WTC11 (cell line): ENCODE measurements around the gene PRRX1.

Experiments
- ATF3 ChIP-seq: sonication (generic); formaldehyde crosslinking; conservative IDR thresholded peaks from 2 replicates; pipeline ENCODE4 v1.8.1; 2022; ENCODE audit warnings: mild to moderate bottlenecking, missing genetic modification reagents
- CBFB ChIP-seq: sonication (generic); formaldehyde crosslinking; IDR thresholded peaks from 2 replicates; pipeline ENCODE4 v1.8.1; 2022; ENCODE audit warnings: mild to moderate bottlenecking, low read depth, missing genetic modification reagents
- CTCF ChIP-seq: fragments of 200-600 bp; IDR thresholded peaks from 2 replicates; pipeline ENCODE4 v1.8.0; 2022; ENCODE audit warnings: antibody characterized with exemption
- EMX1 ChIP-seq: fragments of 250-450 bp; sonication (Bioruptor Pico); IDR thresholded peaks from 2 replicates; pipeline ENCODE4 v1.8.0; 2021; ENCODE audit warnings: mild to moderate bottlenecking
- FOXK1 ChIP-seq: sonication (generic); formaldehyde crosslinking; IDR thresholded peaks from 2 replicates; pipeline ENCODE4 v1.8.0; 2022; ENCODE audit warnings: mild to moderate bottlenecking, moderate library complexity, missing genetic modification reagents
- FOXP1 ChIP-seq: sonication (generic); formaldehyde crosslinking; IDR thresholded peaks from 2 replicates; pipeline ENCODE4 v1.8.0; 2022; ENCODE audit warnings: missing genetic modification reagents, mild to moderate bottlenecking, moderate library complexity, borderline replicate concordance
- HMGA2 ChIP-seq: fragments of 250-450 bp; sonication (Bioruptor Pico); IDR thresholded peaks from 2 replicates; pipeline ENCODE4 v1.4.0; 2021; ENCODE audit warnings: mild to moderate bottlenecking, moderate library complexity
- HMGXB4 ChIP-seq: sonication (generic); formaldehyde crosslinking; IDR thresholded peaks from 2 replicates; pipeline ENCODE4 v1.8.1; 2023; ENCODE audit warnings: mild to moderate bottlenecking, moderate library complexity, missing genetic modification reagents
- SP1 ChIP-seq: sonication (generic); formaldehyde crosslinking; conservative IDR thresholded peaks from 2 replicates; pipeline ENCODE4 v1.8.1; 2022; ENCODE audit warnings: missing genetic modification reagents
- TP53 ChIP-seq: sonication (generic); formaldehyde crosslinking; IDR thresholded peaks from 2 replicates; pipeline ENCODE4 v1.8.1; 2023; ENCODE audit warnings: mild to moderate bottlenecking, missing genetic modification reagents
- USF2 ChIP-seq: sonication (generic); formaldehyde crosslinking; IDR thresholded peaks from 2 replicates; pipeline ENCODE4 v1.8.1; 2023; ENCODE audit warnings: mild to moderate bottlenecking, missing genetic modification reagents, moderate library complexity
- ZNF512 ChIP-seq: sonication (generic); formaldehyde crosslinking; IDR thresholded peaks from 2 replicates; pipeline ENCODE4 v1.8.1; 2022; ENCODE audit warnings: missing genetic modification reagents, borderline replicate concordance

GRCh38 chr1:170662561-170663403 lies 1.1 kb upstream of the PRRX1 start:
- TF ChIP-seq HMGA2 (CRISPR knock-in tag) (no peak), FOXK1 (no peak), CTCF (no peak), ATF3 (CRISPR knock-in tag) (no peak), USF2 (CRISPR knock-in tag) (no peak), ZNF512 (CRISPR knock-in tag) (no peak), TP53 (CRISPR knock-in tag) (no peak), FOXP1 (no peak), EMX1 (CRISPR knock-in tag) (no peak), CBFB (CRISPR knock-in tag) (no peak), SP1 (CRISPR knock-in tag) (no peak), HMGXB4 (CRISPR knock-in tag) (no peak)
